Activated CD4-positive, alpha-beta T cell treated with anti-CD3 and anti-CD28 coated beads, Interleukin-2, amount 50 U/mL, for 24 hours (primary cell): ENCODE results near the gene ELP4.

ENCODE experiments used
- DNase-seq, 2 donors: peaks; one replicate each; pipeline ENCODE4 v3.0.0-alpha.2; 2020; ENCODE audit warnings: low read depth in 1 of 2, low spot score in 1 of 2

The ELP4 gene

DNA sequence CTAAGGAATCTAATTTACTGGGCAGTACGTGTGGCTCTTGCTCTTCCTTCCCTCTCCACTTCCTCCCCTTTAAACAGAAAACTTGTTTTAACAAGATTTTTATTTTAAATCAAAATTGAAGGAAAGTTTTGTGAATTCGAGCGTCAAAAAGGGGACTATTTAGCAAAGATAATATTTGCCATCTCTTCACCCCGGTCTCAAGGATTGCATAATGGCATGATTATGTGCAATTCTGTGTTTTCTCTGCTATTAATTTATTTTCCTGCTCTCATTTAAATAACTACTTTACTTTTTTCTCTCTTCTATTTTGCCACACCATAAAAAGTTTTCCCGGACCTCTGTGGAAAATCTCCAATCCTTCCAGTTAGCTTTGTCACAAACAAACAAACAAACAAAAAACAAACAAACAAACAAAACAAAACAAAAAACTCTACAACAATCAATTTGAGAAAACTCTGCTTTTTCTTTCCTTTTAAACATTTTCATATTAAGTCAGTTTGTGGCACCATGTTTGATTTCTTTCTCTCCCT lies 311.7 kb downstream of the ELP4 start:
- no peak for DNase-seq

DNA sequence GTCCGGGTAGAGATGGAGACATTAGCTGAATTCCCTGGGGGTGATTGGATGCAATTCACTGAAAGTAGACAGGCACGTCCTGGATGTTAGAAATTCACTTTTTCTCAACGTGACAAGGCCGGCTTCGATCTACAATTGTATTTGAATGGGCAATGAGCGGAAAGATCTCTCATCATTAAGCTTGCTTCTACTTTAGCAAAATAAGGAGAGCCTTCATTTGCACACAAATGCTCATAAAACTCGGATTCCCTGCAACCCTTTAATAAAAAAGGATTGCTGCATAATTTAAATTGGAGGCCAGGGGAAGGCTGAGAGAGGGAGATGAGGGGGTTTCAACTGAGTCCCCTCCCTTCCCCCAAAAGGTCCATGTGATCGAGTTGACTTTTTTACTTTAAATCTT lies 312.2 kb downstream of the ELP4 start:
- DNase-seq, result no peak

GRCh38 chr11:31822175-31822926 lies 312.8 kb downstream of the ELP4 start:
- DNase-seq, result no peak

- no peak for DNase-seq
Observed at GRCh38 chr11:31822927-31823643, 313.5 kb downstream of the ELP4 start.

DNA sequence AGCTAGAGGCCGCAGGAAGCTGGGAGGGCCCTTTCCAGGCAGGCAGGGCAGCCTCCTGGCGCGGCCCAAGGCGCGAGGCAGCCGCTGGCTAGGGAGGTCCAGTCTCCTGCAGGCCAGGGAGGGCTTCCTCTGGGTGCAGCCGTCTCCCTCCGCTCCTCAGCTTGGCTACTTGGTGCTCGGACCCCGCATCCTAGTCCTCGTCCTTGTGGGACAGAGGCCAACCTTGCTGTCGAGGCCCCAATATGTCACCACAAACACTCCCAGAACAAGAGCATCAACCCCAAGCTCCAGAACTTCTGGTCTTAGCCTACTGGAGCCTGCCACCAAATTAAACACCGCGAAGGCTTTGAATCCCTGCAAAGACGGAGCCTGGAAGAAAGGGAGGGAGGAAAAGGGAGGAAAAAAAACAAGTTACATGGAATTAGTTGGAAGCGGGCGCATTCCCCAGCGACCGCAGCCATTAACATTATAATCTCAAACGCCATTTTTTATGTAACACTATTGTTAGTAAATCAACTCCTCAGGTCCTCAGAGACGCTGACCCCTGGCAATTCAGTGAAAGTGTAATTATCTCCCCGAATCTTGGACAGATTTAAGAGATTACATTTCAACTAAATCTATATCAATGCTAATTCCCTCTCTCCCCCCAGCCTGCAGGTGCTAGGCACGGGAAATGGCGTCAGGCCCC lies 314.2 kb downstream of the ELP4 start:
- DNase-seq, result no peak

DNA sequence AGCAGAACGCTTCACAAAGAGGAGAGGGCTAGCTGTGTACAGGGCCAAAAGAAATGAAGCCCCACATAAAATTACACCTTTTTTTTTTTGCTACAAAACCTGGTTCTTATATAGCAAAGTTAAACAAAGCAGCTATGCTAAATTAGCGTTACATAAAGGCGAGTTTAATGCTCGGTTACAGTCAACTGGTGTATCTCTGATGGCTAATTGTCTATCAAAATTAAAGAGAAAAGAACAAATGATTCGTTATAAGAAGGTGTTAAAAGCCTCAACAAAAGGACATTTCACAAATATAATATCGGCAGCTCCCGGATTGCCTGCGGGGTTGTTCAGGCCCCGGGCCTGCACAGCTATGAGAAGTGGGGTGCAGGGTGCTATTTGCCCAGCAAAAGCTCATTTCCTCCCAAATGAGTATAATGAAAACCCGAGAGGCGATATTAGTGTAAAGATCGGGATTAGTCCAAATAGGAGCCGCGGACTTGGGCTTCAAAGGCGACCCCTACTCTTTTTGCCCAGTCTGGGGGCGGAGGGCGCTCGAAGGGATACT lies 314.8 kb downstream of the ELP4 start:
- no peak for DNase-seq

DNA sequence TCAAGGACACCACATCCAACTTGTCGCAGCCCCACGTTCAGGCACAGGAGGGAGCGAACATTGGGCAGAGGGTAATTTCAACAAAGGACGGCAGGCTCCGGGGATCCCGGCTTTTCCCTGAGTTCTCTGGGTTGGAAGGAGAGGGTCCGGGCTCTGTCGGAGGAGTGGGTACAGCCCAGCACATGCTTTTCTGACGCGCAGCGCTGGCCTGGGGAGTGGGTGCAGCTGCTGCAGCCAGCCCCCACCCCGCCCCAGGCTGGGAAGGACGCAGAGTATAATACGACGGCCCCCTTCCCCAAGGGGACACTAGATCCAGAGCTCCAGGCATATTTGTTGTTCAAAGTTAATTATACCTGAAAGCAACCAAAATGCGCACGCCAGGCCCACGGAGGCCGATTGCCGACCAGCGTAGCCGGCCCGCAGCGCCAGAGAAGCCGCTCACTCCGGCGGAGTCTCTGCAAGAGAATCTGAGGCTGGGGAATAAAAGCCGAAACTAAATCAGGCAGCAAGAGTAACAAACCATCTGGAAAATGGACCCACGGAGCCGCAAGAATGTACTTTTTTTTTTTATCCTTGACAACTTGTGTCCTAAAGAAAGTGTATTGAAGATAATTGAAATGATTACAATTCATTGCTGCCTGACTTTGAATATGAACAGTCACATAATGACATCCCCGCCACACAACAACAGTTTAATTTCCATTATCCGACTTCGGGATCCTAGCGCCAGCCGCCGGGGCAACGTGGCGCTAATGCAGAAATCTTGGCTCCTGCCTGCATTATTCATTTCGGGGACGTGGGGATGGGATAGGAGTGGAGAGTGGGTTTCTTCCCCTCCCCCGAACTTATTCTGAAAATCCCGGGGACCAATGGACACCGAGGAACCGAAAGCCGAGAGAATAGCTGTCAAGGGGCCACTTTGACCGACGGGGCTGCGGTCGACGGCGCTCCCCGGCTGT lies 315.6 kb downstream of the ELP4 start:
- DNase-seq, result no peak

DNA sequence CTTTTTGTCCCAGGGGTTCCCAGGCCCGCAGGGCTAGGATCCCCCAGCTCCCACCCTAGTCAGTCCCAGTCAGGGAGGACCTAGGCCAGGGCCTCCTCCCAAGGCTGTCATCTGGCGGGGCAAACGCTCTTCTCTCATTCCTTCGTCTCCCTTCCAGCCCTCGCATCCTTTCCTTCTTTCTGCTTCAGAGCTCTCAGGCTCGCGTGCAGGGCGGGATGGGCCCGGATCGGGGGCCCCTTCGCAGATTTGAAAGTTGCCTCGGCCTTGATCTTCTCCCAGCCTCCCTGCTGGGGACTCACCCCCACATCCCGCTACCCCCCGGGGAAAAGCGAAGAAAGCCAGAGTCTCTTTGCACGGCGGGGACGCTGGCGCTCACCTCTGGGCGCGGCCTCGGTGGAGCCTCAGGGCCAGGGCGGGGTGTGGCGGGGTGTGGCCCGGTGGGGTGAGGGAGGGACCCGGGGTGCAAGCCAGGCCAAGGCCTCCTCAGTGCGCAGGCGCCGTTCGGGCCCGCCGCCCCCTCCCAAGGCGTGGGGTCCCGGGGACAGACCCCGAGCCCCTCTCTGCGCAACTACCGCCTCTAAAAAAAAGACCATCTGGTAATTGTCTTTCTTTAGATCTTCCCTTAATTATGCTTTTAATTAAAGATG lies 316.4 kb downstream of the ELP4 start:
- DNase-seq, result no peak

- no peak for DNase-seq
Observed at GRCh38 chr11:31826536-31827438, 317.2 kb downstream of the ELP4 start.

- no peak for DNase-seq
Observed at GRCh38 chr11:31827455-31828206, 318.1 kb downstream of the ELP4 start.

DNA sequence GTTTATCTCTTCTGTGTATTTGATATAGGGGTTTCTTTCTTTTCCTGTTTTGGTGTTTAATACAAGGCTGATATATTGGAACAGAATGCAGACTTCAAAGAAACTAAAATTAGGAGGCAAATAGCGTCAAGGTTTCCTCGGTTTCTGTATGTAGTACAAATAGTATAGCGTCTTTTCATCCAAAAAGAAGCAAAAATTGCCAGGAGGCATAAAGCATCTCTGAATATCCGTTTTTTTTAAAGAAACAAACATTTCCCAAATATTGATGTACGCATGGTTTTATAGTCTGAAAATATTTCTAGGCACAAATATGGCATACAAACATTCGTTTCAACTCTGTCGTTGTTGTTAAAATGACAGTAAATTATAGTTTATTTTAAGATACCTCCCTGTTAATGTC lies 318.6 kb downstream of the ELP4 start:
- DNase-seq, result no peak

DNA sequence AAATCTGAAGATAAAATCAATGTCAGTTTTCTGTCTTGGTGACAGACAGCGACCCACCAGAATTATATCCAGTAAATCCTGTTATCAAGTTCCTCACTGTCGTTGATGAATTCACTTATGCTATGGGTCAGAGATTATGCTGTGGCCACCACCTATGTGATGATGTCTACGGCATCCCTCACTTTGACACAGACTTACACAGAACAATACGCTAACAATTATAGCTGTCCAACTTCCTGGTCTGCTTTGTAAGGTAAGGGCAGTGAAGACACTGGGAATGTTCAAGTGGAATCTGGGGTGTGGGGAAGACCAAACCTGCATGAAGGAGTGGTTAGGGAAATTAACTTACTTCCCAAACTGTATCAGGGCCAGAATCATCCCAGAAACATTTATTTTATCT lies 320.8 kb downstream of the ELP4 start:
- DNase-seq, result no peak

GRCh38 chr11:31834237-31834636 lies 324.7 kb downstream of the ELP4 start:
- no peak for DNase-seq
